SU-DHL-6 (cell line): Measurements from ENCODE around the gene CNPY1.

Source experiments
- H2AFZ ChIP-seq: fragments of 200-600 bp; sonication (generic); 2 replicates; pipeline ENCODE4 v1.6.1; 2014; ENCODE audit warnings: low read depth, mild to moderate bottlenecking, moderate library complexity, mixed read lengths, antibody characterized with exemption, low read length; ENCODE audit not compliant: severe bottlenecking
- H3F3A ChIP-seq: fragments of 200-600 bp; shearing (Covaris generic); 2 replicates; pipeline ENCODE4 v1.6.0; 2016; ENCODE audit warnings: antibody characterized with exemption, mild to moderate bottlenecking; ENCODE audit not compliant: insufficient read depth
- H3K27ac ChIP-seq: fragments of 200-600 bp; sonication (generic); 2 replicates; pipeline ENCODE4 v1.5.1; 2016; ENCODE audit warnings: low read depth, mild to moderate bottlenecking, low read length, moderate library complexity, mixed read lengths
- H3K27me3 ChIP-seq: fragments of 200-600 bp; sonication (generic), shearing (Covaris generic); 2 replicates; pipeline ENCODE4 v1.6.0; 2014; ENCODE audit warnings: mild to moderate bottlenecking, low read length
- H3K36me3 ChIP-seq: fragments of 200-600 bp; sonication (generic); 2 replicates; pipeline ENCODE4 v1.6.1; 2014; ENCODE audit warnings: mild to moderate bottlenecking, low read length, mixed read lengths
- H3K4me2 ChIP-seq: fragments of 300-600, 200-600 bp; shearing (Covaris generic), sonication (generic); 2 replicates; pipeline ENCODE4 v1.6.0; 2014; ENCODE audit warnings: low read length, low read depth, mild to moderate bottlenecking; ENCODE audit not compliant: poor library complexity, severe bottlenecking
- H3K4me3 ChIP-seq: fragments of 200-600 bp; sonication (generic); 2 replicates; pipeline ENCODE4 v1.5.1; 2014; ENCODE audit warnings: antibody characterized with exemption, low read length, mild to moderate bottlenecking, mixed read lengths; ENCODE audit not compliant: insufficient read depth, poor library complexity, severe bottlenecking
- H3K79me2 ChIP-seq: fragments of 200-600 bp; sonication (generic); 2 replicates; pipeline ENCODE4 v1.6.1; 2014; ENCODE audit warnings: mild to moderate bottlenecking, low read length, moderate library complexity; ENCODE audit not compliant: insufficient read depth
- H3K9ac ChIP-seq: fragments of 200-600 bp; sonication (generic); 2 replicates; pipeline ENCODE4 v1.7.0; 2014; ENCODE audit warnings: mild to moderate bottlenecking, low read length
- H3K9me2 ChIP-seq: fragments of 200-600 bp; sonication (generic); replicated peaks from 2 replicates; pipeline ENCODE4 v1.6.1; 2014; ENCODE audit warnings: low read length; ENCODE audit not compliant: insufficient read depth
- H3K9me3 ChIP-seq: fragments of 200-600 bp; sonication (generic); 2 replicates; pipeline ENCODE4 v1.6.1; 2014; ENCODE audit warnings: low read length, mixed read lengths; ENCODE audit not compliant: insufficient read depth
- H4K20me1 ChIP-seq: fragments of 200-600 bp; sonication (generic); 2 replicates; pipeline ENCODE4 v1.6.1; 2014; ENCODE audit warnings: low read depth, mild to moderate bottlenecking, antibody characterized with exemption, low read length, moderate library complexity, mixed read lengths
- EZH2phosphoT487 ChIP-seq: fragments of 200-600 bp; sonication (generic), shearing (Covaris generic); conservative IDR thresholded peaks from 2 replicates; pipeline ENCODE4 v1.6.1; 2018; ENCODE audit warnings: mild to moderate bottlenecking, antibody characterized with exemption, low read length, moderate library complexity, mixed read lengths
- TF ChIP-seq, protein P1 (sequence below): fragments of 200-600 bp; sonication (generic); IDR thresholded peaks from one replicate; pipeline ENCODE4 v1.5.1; 2017; ENCODE audit warnings: antibody characterized with exemption, mild to moderate bottlenecking, low read length, moderate library complexity; ENCODE audit not compliant: insufficient read depth, poor library complexity, severe bottlenecking

CNPY1 gene

DNA sequence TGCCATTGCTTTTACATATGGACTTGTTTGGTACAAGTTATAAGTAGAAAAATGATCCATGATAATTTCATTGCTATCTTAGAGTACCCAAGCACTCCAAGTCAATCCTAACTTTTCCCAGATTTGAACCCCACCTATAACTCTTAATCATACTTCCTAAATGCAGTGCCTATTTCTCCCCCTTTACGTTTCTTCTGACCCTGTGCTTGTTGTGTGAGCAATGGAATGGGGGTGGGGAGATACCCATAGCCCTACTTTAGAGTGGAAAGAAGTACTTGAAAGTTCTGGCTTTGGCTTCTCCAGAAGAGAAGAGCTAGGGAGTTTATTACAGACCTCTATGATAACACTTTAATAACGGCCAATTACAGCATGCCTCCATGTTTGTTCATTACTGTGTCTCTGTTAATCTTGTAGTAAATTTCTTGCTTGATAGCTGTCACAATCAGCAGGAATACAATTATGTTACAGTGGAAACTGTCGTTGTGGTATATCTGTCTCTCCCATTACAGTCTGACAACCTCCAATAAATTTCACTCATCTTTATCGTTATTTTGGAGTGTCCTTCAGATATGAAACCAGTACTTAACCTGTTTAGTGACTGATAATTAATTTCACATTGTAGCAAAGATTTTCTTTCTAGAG lies 34.0 kb downstream of the CNPY1 start:
- Histone ChIP-seq H3K9me2 (no peaks in the 10 kb centered on the region), H3K4me3 (no peak overlapping the region), H2AFZ (no peak overlapping the region), H4K20me1 (no peaks in the 10 kb centered on the region), H3K79me2 (no peaks in the 10 kb centered on the region), H3K9me3 (no peaks in the 10 kb centered on the region), H3K9ac (no peak overlapping the region), H3K36me3 (no peaks in the 10 kb centered on the region), H3F3A (no peaks in the 10 kb centered on the region), H3K4me2 (no peak overlapping the region), H3K27me3 (no peaks in the 10 kb centered on the region), H3K27ac (no peak overlapping the region)
- no peak for TF ChIP-seq EZH2phosphoT487
- TF ChIP-seq, protein P1, sequence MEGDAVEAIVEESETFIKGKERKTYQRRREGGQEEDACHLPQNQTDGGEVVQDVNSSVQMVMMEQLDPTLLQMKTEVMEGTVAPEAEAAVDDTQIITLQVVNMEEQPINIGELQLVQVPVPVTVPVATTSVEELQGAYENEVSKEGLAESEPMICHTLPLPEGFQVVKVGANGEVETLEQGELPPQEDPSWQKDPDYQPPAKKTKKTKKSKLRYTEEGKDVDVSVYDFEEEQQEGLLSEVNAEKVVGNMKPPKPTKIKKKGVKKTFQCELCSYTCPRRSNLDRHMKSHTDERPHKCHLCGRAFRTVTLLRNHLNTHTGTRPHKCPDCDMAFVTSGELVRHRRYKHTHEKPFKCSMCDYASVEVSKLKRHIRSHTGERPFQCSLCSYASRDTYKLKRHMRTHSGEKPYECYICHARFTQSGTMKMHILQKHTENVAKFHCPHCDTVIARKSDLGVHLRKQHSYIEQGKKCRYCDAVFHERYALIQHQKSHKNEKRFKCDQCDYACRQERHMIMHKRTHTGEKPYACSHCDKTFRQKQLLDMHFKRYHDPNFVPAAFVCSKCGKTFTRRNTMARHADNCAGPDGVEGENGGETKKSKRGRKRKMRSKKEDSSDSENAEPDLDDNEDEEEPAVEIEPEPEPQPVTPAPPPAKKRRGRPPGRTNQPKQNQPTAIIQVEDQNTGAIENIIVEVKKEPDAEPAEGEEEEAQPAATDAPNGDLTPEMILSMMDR, result no peak

DNA sequence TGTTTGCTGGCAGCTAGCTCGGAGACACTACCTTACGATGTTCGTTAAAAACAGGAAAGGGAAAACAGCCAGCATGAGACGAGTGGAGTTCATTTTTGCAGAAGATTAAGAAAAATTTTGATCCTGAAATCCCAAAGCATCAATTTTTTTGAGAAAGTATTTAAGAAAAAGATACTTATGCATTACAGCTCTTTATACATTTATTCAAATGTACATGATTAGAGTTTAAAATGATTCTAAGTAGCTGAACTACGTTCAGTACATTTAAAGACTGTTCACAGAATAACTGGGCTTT lies 34.7 kb downstream of the CNPY1 start:
- TF ChIP-seq, protein P1, result no peak
- no peak for TF ChIP-seq EZH2phosphoT487
- no peaks in the 10 kb centered on the region for H3K27me3 ChIP-seq
- H3K27ac ChIP-seq, result no peak overlapping the region
- H3F3A ChIP-seq, result no peaks in the 10 kb centered on the region
- no peak overlapping the region for H3K4me3 ChIP-seq
- H2AFZ ChIP-seq, result no peak overlapping the region
- H3K9me2 ChIP-seq, result no peaks in the 10 kb centered on the region
- H3K79me2 ChIP-seq, result no peaks in the 10 kb centered on the region
- H4K20me1 ChIP-seq, result no peaks in the 10 kb centered on the region
- no peaks in the 10 kb centered on the region for H3K9me3 ChIP-seq
- H3K4me2 ChIP-seq, result no peak overlapping the region
- H3K36me3 ChIP-seq, result no peaks in the 10 kb centered on the region
- H3K9ac ChIP-seq, result no peak overlapping the region

GRCh38 chr7:155510975-155511701 lies 35.2 kb downstream of the CNPY1 start:
- Histone ChIP-seq H3K9me2 (no peaks in the 10 kb centered on the region), H3K9me3 (no peaks in the 10 kb centered on the region), H3K27ac (no peak overlapping the region), H3K27me3 (no peaks in the 10 kb centered on the region), H3K36me3 (no peaks in the 10 kb centered on the region), H3K9ac (no peak overlapping the region), H3K79me2 (no peaks in the 10 kb centered on the region), H4K20me1 (no peaks in the 10 kb centered on the region), H2AFZ (no peak overlapping the region), H3F3A (no peaks in the 10 kb centered on the region), H3K4me3 (no peak overlapping the region), H3K4me2 (no peak overlapping the region)
- TF ChIP-seq EZH2phosphoT487, result no peak
- TF ChIP-seq, protein P1, result no peak
